HG03558 (cell line): ENCODE measurements around the gene LCLAT1.

Experiments
- ATAC-seq: cut with Tn5 transposase; IDR thresholded peaks from one replicate; pipeline ENCODE4 v1.9.1; 2021; ENCODE audit warnings: moderate number of reproducible peaks; ENCODE audit not compliant: unreplicated experiment; ENCODE audit errors: extremely low read depth

LCLAT1 gene

DNA sequence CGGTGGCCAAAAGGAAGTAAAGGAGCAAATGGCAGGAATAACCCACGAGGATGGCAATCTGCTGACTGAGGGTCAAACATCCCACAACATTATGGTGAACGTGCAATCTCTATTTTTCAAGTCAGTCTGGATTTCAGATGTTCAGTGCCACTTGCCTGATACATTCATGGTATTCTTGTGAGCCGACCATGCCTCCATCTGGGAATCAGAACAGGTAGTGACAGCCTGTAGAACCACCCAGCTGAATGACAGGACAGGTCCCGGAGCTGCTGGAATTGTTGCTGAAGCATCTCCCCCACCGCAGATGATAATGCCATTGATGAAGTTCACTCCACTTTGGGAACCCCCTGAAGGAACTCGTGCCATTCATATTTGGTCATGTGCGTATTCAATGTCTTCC, 237.0 kb downstream of the LCLAT1 start:
- no peak for ATAC-seq

DNA sequence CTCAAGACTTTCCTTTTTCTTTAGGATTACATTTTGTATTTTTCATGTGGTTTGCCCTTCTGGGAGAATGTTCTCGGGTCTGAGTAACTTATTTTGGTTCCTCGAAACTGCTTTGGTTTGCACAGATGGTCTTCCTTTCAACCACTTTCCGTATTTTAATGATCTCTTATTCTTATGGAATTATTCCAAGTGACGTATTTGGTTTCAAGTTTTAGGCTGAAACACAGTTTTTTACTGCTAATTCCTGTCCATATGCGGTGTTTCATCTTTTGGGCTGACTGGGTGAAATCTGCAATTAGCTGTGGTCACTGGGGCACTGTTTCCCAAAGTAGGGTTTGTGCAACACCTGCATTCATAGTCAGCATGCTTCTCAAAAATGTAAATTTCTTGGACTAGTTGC, 237.5 kb downstream of the LCLAT1 start:
- no peak for ATAC-seq

DNA sequence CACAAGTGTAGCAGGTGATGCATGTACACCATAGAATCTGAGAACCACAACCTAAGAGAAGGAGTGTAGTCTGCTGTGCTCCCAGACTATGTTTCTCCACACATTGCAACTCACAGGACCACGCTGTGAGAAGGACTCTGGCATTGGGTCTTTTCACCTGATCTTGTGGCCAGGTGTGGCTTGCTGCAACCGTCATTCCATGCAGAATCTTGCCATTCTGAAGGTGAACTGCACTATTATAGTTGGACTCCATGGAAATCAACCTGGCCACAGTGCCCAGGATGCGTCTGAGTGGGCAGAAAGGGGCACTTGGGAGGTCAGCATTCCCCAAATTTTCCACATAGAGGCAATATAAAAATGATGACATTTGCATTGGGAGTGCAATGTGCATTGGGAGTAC, 237.9 kb downstream of the LCLAT1 start:
- no peak for ATAC-seq

DNA sequence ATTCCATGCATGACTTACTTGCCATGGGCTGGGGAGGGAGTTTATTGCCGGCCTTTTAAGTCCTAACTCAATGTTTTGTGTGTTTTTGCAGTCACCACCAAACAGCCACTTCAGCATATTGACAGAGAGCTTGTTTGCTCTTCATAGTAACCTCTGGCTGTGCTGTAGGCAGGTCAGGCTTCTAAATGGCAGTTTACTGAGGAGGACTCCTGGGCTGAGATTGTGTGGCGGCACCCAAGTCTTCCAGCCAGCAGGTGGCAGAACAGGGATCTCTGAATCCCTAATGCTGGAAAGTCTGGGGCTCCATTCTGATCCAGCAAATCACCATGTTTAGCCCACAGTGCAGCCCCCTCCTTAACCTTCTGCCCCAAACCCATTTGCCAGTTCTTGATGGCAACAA, 239.0 kb downstream of the LCLAT1 start:
- ATAC-seq, result no peak

DNA sequence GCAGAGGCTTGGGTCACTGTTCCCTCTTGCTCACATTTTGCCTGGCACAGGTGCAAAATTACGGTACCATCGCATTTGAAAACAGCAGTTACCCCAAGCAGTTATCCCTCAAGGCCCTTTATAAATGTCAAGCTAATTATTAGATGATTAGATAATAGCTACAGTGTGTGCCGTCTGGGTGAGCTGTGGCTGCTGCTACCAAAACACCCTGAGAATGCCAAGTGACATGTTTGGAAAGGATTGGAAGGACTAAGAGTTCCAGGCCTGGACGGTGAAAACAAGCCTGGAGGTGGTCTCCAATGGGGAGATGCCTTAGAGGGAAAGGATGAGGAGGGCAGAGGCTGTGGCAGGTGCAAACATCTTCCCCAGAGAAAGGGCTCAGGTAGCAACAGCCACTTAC, 239.6 kb downstream of the LCLAT1 start:
- ATAC-seq, result no peak

DNA sequence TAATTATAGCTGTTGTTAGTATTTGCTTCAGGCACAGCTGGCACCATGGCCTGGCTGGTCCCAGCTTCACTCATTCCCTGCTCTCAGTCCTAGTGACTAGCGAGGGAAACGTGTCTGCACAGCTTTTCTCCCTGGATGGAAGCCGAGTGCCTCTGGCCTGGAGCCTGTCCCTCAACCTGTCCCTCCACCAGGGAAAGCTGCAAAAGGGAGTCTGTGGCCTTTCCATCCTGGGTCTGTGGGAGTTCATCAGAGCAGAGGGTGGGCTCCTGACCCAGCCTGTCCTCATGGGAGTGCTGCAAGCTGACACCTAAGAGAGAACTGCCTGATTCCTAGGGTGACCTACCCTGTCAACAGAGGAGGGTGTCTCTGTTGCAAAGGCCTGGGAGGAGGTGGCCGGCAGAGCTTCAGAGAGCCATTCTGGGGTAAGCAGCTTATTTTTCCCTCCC, 241.9 kb downstream of the LCLAT1 start:
- ATAC-seq, result no peak

DNA sequence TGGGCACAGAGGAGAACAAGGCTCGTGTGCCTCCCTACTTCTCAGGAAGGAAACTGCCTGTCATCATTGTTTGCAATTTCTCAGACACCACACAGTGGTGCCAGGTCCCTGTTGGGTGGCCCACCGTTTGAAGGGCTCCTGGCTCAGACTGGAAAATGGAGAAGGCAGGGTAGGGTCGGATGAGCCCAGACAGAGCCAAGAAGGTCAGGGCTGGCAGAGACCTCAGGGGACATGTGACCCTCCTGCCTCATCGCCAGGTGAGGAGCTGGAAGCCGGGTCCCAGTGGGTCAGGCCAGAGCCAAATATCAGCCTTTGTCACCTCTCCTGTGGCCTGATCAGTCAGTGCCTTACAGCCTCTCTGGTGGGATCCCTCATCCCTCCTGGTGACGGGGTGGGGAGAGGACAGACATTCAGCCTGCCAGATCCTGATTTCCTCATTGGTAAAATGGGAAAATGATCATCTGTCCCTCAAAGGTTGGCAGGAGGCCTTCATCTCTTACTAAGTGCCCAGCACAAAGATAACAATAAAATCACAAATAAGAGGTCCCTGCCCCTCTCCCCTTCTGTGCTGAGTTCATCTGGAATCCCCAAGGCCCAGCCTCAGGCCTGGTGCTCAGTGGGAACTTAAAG, 242.6 kb downstream of the LCLAT1 start:
- no peak for ATAC-seq

DNA sequence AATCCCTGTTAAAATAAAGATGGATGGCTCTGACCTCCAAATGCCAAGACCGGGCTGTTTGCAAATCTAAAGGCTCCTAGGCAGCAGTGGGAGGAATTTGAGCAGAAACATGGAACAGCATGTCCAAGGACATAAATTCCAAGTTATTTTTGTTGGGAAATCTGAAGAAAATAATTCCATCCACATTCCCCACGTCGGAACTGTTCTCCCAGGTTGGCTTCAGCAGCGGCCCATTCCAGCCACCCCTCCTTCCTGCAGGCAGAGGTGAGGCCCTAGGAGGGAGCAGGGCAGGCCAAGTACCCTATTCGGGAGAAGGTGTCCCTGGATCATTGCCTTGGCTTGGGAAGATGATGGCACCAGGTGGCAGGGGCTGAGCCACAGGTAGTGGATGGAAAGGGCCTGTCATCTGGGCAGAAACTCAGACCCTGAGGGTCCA, 243.1 kb downstream of the LCLAT1 start:
- ATAC-seq, result no peak

DNA sequence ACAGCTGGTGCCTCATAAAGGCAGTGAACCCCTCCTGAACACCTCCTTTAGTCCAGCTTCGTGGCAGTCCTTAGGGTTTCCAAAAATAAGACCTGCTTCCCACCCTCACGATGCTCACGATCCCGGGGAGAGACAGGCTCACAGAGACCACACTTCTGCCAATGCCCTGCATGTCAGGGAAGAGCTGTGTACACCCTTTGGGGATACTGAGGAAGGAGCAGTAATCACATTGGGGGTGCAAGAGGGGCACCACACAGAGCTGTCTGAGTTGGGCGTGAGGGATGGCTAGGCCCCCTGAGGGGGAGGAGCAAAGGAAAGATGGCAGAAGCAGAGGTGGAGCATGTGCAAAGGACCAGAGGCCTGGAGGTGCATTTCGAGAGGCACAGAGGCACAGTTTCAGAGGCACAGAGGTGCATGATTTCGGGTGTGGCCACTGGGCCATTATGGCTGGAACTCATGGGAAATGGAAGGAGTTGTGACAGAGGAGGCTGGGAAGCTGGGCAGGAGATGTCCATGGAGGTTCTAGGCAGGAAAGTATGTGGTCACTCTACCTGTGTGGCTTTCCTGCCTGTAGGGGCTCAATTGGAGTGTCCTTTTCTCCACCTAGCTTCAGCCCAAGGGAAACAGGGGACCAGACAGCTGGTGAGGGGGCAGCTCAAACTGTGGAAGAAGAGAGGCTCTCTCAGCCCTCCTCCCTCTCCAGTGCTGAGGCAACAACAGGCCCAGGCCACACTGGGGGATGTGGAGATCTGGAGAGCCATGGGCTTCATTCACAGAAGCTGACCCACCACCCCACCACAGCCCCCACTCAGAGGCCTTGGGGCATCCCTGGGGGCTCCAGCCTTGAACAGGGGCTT, 244.3 kb downstream of the LCLAT1 start:
- no peak for ATAC-seq

DNA sequence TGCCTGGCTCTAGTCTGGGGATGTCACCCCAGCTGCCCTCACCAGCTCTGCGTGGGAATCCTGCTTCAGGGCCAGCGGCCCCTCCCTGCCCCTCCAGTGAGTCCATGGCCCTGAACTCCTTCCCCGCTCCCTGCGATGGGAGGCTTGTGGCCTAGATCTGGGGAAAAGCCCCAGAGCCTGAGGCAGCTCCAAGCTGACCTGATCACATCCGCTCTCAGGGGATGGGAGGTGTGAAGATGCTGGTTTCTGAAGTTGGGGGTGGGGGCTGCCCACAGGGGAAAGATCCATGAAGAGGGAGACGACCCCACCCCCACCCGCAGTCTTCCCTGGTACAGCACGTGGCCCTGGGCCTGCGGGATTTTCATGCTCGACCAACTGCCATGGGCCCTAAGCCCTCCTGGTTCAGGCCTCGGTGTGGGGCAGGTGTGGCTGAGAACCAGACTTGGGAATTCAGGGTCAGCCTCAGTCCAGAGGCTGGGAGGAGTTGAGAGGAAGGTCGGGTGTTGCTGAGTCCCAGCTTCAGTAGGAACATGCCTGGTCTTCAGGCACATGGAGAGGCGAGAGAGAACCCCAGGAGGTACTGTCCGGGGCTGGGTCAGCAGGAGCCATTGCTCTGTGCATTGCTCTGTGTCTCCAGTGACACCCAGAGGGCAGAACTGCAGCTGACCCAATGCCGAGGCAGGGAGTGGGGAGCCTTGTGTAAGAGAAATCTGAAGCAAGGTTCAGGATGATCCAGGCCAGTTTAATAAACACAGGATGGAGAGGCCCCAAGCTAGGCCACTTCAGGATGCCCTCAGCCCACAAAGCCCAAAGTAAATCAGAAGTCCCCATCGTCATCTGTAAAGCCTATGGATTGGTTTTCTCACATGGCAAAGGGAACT, 245.1 kb downstream of the LCLAT1 start:
- no peak for ATAC-seq

DNA sequence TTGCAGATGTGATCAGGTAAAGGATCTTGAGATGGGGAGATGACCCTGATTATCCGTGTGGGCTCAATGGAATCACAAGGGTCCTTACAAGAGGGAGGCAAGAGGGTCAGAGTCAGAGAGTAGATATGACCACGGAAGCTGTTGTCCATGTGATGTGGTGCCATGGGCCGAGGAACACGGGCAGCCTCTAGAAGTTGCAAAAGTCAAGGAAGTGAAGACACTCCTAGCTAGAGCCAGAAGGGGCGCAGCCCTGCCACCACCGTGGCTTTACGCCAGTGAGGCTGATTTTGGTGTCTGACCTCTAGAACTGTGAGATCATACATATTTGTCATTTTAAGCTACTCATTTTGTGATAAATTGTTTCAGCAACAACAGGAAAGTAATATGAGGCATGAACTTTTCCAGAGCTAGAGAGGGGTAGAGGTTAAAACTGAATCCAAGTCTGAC, 245.8 kb downstream of the LCLAT1 start:
- ATAC-seq, result no peak
